HFFc6 (cell line): ENCODE results near the gene SRP9. TPM values are rescaled to one million over a fixed set of nuclear protein-coding genes. Genes with fewer than 3 reads are reported as not detected.

Experiments used
- DNase-seq: peaks from one replicate; pipeline ENCODE4 v3.0.0-alpha.2; 2018
- H3K27ac Mint-ChIP-seq: 2 replicates; pipeline ENCODE4 v1.8.0; 2020; ENCODE audit warnings: mild to moderate bottlenecking, mixed read lengths
- H3K27me3 Mint-ChIP-seq: 2 replicates; pipeline ENCODE4 v1.8.0; 2021; ENCODE audit warnings: mild to moderate bottlenecking, moderate library complexity, mixed read lengths; ENCODE audit not compliant: insufficient read depth
- H3K36me3 Mint-ChIP-seq: 2 replicates; pipeline ENCODE4 v1.8.0; 2021; ENCODE audit warnings: low read depth, mixed read lengths
- H3K4me1 Mint-ChIP-seq: 2 replicates; pipeline ENCODE4 v1.8.0; 2020; ENCODE audit warnings: low read depth, mixed read lengths
- H3K4me3 Mint-ChIP-seq: 2 replicates; pipeline ENCODE4 v1.8.0; 2020; ENCODE audit warnings: mild to moderate bottlenecking, moderate library complexity, mixed read lengths
- H3K9me3 Mint-ChIP-seq: 2 replicates; pipeline ENCODE4 v1.8.0; 2020; ENCODE audit warnings: mild to moderate bottlenecking, mixed read lengths
- CTCF ChIP-seq: fragments of 200-600 bp; sonication (generic); IDR thresholded peaks from 2 replicates; pipeline ENCODE4 v1.5.0; 2021; ENCODE audit warnings: antibody characterized with exemption, mild to moderate bottlenecking
- total RNA-seq, 6 experiments: library from RNA; stranded (reverse); fragmentation: NEBNext Ultra II Directional; extraction: Animal tissue kit (Norgen Biotek cat#: 25700); gene quantifications; 2 replicates in 1 of 6; 3 replicates in 5 of 6; pipeline ENCODE4 v1.2.3, GENCODE V29; 2021

Gene SRP9
- total RNA-seq, 6 experiments from 2014 or later: 219 to 277 (median 246) TPM

DNA sequence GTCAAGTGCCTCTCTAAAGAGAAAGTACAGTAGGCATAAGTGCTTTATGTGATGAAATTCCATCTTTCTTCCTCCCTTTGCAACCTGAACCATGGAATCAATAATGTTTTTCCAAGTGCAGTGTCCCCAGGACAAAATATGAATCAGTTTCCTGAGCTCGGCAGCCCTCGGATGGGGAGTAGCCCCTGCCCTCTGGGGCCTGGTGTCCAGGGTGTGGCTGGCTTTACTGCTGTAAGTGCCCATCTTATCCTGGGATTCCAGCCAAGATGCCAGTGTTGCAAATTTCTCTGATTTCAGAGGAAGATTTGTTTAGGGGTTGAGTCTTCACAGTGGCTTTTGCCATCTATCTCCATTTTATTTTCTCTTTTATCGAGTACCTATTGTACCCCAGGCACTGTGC lies 40.5 kb upstream of the SRP9 start:
- Mint-ChIP-seq H3K27ac (peak overlapping the region; percentile 2), H3K27me3 (no peaks in the 10 kb centered on the region), H3K9me3 (no peaks in the 10 kb centered on the region), H3K4me3 (0 out of 2 replicates have a peak overlapping the region, but pooled peaks have one; percentile 37), H3K36me3 (no peaks in the 10 kb centered on the region), H3K4me1 (peaks cover 28% of the 10 kb centered on the region)
- DNase-seq: no peak
- TF ChIP-seq CTCF: no peak

GRCh38 chr1:225737866-225738265 lies 39.8 kb upstream of the SRP9 start:
- H3K4me3 Mint-ChIP-seq: no peak overlapping the region
- no peak for DNase-seq
- H3K4me1 Mint-ChIP-seq: peaks cover 28% of the 10 kb centered on the region
- no peaks in the 10 kb centered on the region for H3K36me3 Mint-ChIP-seq
- no peaks in the 10 kb centered on the region for H3K27me3 Mint-ChIP-seq
- no peak for TF ChIP-seq CTCF
- H3K27ac Mint-ChIP-seq: no peak overlapping the region
- no peaks in the 10 kb centered on the region for H3K9me3 Mint-ChIP-seq

DNA sequence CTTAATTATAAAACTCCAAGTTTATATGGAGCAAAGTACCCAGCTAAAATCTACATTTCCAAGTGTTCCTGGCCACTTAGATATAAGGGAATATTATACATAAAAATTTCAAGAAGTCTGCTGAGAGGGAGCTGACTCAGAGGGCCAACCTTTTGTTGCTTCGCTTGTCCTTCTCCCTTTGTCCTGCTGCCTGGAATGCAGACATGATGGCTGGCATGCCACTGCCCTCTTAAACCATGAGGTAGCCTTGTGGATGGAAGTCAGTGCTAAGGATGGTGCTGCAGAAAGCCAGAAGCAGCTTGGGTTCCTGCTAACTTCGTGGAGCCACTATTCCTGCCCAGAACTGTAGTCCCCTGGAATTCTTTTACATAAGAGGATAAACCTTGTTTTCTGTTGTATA lies 38.9 kb upstream of the SRP9 start:
- no peak overlapping the region for H3K4me3 Mint-ChIP-seq
- H3K27ac Mint-ChIP-seq: no peak overlapping the region
- no peaks in the 10 kb centered on the region for H3K36me3 Mint-ChIP-seq
- peaks cover 28% of the 10 kb centered on the region for H3K4me1 Mint-ChIP-seq
- DNase-seq: no peak
- no peak for TF ChIP-seq CTCF
- H3K27me3 Mint-ChIP-seq: no peaks in the 10 kb centered on the region
- no peaks in the 10 kb centered on the region for H3K9me3 Mint-ChIP-seq

DNA sequence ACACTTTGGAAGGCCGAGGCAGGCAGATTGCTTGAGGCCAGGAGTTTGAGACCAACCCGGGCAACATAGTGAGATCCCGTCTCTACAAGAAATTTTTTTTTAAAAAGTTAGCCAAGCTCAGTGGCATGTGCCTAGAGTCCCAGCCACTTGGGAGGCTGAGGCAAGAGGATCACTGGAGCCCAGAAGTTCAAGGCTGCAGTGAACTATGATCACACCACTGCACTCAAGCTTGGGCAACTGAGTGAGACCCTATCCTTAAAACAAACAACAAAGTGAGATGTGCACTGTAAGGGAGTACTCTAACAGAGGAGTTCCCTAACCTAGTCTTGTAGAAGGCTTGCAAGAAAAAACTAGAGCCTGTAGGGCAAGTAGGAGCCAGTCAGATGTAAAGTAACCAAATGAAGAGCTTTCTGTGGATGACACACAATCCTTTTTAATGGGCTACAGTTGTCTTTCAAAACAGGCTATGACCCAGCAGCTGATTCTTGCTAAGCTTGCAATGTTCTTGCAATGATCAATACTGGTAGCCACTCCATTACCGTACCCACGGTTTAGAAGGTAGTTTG lies 38.0 kb upstream of the SRP9 start:
- TF ChIP-seq CTCF: no peak
- no peak overlapping the region for H3K4me3 Mint-ChIP-seq

DNA sequence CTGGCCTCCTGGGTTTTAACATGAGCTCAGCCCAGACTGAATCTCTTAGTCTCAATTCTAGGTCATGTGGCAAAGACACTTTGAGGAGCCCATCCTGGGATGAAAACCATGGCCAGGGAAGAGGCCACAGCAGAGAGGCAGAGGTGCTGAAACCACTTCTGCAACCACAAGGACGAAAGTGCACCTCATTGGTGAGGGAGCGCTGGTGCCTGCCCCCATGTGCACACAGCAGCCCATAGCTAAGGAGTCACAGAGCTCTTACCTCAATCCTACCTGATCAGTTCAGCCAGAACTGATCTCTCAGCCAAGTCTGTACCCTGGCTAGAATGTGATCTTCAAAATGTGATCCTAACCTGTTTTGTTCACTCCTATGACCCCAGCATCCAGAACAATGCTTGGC lies 32.9 kb upstream of the SRP9 start:
- no peaks in the 10 kb centered on the region for H3K27me3 Mint-ChIP-seq
- H3K4me3 Mint-ChIP-seq: no peak overlapping the region
- TF ChIP-seq CTCF: no peak
- no peaks in the 10 kb centered on the region for H3K9me3 Mint-ChIP-seq
- peaks cover 26% of the 10 kb centered on the region for H3K4me1 Mint-ChIP-seq
- DNase-seq: no peak
- no peak overlapping the region; the same call in 1 of the 2 replicates for H3K27ac Mint-ChIP-seq
- no peaks in the 10 kb centered on the region for H3K36me3 Mint-ChIP-seq

More for the DNA sequence above, 38.0 kb upstream of the SRP9 start:
- Mint-ChIP-seq H3K27ac (no peak overlapping the region), H3K9me3 (no peaks in the 10 kb centered on the region), H3K36me3 (no peaks in the 10 kb centered on the region), H3K4me1 (peaks cover 28% of the 10 kb centered on the region), H3K27me3 (no peaks in the 10 kb centered on the region)
- no peak for DNase-seq
